Measurements from ENCODE around the gene PHF11.

GRCh38 chr13:49457221-49457620, 38.5 kb upstream of the PHF11 start:
- TF ChIP-seq EZH2 (IDR thresholded peaks at IDR 0.05) (no peak), CTCF (IDR thresholded peaks at IDR 0.05) (no peak)

All from neural progenitor cell (in vitro differentiated cells).